SU-DHL-6 (cell line): Measurements from ENCODE around the gene USP14.

ENCODE experiments used
- EZH2phosphoT487 ChIP-seq: fragments of 200-600 bp; sonication (generic), shearing (Covaris generic); conservative IDR thresholded peaks from 2 replicates; pipeline ENCODE4 v1.6.1; 2018; ENCODE audit warnings: mild to moderate bottlenecking, antibody characterized with exemption, low read length, moderate library complexity, mixed read lengths
- TF ChIP-seq, protein P1 (sequence below): fragments of 200-600 bp; sonication (generic); IDR thresholded peaks from one replicate; pipeline ENCODE4 v1.5.1; 2017; ENCODE audit warnings: antibody characterized with exemption, mild to moderate bottlenecking, low read length, moderate library complexity; ENCODE audit not compliant: insufficient read depth, poor library complexity, severe bottlenecking

DNA sequence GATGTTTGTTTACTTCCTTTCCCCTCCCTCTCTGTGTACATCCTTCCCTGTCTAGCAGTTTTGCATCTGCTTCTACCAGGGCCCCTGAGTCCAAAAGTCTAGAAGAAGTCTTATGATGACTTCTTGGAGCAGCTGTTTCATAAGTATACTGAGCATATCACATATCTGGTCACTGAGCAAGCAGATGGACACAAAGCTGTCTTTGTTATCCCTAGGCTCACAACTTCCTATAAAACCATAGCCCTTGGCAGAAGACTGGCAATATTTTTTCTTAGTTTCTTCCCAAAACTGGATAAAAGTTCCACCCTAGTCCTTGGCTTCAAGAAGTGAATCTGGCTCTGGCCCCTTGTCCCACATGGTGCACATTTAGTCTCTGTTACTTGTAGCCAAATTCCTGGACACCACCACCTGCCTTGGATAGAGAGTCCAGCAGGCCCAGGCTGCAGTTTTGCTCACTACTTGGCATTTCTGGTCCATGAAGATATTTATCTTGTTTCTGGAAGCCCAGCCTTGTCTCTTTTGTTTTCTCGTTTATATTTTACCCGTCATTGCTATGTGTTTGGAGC, 87.0 kb downstream of the USP14 start:
- TF ChIP-seq, protein P1, sequence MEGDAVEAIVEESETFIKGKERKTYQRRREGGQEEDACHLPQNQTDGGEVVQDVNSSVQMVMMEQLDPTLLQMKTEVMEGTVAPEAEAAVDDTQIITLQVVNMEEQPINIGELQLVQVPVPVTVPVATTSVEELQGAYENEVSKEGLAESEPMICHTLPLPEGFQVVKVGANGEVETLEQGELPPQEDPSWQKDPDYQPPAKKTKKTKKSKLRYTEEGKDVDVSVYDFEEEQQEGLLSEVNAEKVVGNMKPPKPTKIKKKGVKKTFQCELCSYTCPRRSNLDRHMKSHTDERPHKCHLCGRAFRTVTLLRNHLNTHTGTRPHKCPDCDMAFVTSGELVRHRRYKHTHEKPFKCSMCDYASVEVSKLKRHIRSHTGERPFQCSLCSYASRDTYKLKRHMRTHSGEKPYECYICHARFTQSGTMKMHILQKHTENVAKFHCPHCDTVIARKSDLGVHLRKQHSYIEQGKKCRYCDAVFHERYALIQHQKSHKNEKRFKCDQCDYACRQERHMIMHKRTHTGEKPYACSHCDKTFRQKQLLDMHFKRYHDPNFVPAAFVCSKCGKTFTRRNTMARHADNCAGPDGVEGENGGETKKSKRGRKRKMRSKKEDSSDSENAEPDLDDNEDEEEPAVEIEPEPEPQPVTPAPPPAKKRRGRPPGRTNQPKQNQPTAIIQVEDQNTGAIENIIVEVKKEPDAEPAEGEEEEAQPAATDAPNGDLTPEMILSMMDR, result no peak
- no peak for TF ChIP-seq EZH2phosphoT487
